Mammary epithelial cell (primary cell): Measurements from ENCODE around the gene DAAM2.

ENCODE experiments used
- CTCF ChIP-seq, 2 donors: IDR thresholded peaks in 1 of 2; conservative IDR thresholded peaks in 1 of 2; 2 replicates each; pipeline ENCODE4 v1.5.1; 2011 to 2012; ENCODE audit warnings: inconsistent platforms in 2 of 2, low read length in 2 of 2, mild to moderate bottlenecking in 2 of 2, control low read depth in 1 of 2, low read depth in 1 of 2; ENCODE audit not compliant: insufficient read depth in 1 of 2; ENCODE audit errors: extremely low read depth in 1 of 2
- EZH2 ChIP-seq: IDR thresholded peaks from 2 replicates; pipeline ENCODE4 v1.6.1; 2012; ENCODE audit warnings: low read length, inconsistent platforms, borderline replicate concordance

- TF ChIP-seq CTCF (conservative IDR thresholded peaks at IDR 0.05 in 1 of 2, IDR thresholded peaks at IDR 0.05 in 1 of 2; ENCODE audit: extremely low read depth in 1 of 2, insufficient read depth in 1 of 2, low read depth in 1 of 2, low read length in 2 of 2) (no peak), EZH2 (no peak)
Observed at GRCh38 chr6:39851331-39851730, 59.2 kb downstream of the DAAM2 start.
